Posterior cingulate gyrus (tissue), 11 donors: ENCODE measurements around the gene CDC14B.
"Not testable (repeated sequence)": the region's sequence is repeated elsewhere in the genome, so short reads cannot be mapped to it uniquely, and the experiment has no call there.

Experiments
- DNase-seq, 10 donors: peaks; one replicate each; pipeline versions ENCODE4 v3.0.0 to v3.0.0-alpha.2; 2020 to 2021; ENCODE audit warnings: mixed read lengths in 3 of 10
- intact Hi-C: fragments of 100-400 bp; cut with DNase I; formaldehyde crosslinking; loops from one replicate; pipeline ENCODE4 v1.15.1; 2023

CDC14B gene

DNA sequence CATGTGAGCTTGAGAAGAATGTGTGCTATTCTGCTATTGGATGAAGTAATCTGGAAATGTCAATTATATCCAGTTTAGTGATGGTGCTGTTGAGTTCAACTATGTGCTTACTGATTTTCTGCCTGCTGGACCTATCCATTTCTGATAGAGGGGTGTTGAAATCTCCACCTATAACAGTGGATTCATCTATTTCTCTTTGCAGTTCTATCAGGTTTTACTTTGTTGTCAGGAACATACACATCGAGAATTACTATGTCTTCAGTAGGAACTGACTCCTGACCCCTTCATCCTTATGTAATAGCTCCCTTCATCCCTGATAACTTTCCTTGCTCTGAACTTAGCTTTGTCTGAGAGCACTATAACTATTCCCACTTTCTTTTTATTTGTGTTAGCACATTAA, 16.7 kb upstream of the CDC14B start:
- intact Hi-C loops, result no loop called here

DNA sequence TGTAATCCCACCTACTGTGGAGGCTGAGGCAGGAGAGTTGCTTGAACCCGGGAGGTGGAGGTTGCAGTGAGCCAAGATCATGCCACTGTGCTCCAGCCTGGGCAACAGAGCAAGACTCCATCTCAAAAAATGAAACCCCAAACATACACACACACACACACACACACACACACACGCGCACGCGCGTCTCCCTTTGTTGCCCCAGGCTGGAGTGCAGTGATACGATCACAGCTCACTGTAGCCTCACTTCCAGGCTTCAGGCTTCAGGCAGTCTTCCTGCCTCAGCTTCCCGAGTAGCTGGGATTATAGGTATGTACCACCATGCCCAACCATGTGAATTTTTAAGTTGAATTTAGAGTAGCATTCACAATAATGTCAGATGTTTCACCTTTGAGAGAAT, 13.9 kb upstream of the CDC14B start:
- DNase-seq, intact Hi-C loops: not testable (repeated sequence)

More for the DNA sequence above, 16.7 kb upstream of the CDC14B start:
- DNase-seq, result no peak

DNA sequence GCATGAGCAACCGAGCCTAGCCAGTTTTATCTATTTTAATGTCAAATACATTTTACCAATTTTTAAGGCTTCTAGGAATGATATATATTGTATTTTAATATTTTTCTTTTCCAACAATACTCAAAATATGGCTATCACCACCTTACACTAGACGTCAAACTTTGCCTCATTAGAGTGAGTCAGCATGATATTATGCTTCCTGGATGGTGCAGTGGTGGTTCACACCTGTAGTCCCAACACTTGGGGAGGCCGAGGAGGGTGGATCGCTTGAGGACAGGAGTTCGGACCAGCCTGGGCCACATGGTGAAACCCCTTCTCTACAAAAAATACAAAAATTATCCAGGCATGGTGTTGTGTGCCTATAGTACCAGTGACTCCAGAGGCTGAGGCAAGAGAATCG, 7.3 kb upstream of the CDC14B start:
- no peak for DNase-seq
- intact Hi-C loops, result no loop called here

DNA sequence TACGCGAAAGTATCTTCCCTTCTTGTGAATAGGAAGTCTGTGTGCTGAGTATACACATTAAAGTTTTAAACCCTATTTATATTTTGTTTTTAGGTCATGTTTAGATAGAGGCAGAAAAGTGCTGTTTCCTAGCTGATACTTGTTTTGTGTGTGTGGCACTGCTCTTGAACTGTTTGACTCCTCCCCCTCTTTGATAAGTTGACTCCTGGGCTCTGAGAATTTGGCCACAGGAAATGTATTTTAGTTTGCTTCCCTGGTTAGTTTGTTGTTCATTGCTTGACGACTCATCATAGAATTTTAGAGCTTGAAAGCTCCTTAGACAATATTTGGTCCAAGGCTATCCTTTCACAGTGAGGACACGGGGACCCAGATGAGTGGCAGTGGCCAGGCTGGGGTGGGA, 2.0 kb upstream of the CDC14B start:
- intact Hi-C loops, result no loop called here
- DNase-seq, result no peak

DNA sequence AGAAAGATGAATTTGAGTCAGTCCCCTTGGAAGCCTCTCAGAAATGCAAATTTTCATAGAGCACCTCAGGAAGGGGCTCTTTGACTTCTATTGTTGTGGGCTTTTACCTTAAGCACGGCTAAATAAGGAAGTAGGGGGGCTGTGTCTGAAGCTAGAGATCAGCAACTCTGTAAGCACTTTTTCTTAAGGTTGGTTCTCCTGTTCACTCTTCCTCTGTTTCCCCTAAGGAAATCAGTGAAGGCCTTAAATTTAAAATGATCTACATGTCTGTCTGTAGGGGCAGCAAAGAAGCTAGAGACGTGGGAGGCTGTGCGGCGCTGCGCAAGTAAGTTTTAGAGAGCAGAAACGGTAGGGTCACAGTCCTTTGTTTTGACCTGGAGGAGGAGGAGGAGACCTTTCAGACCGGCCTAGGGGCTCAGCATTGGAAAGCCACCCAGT, 1.2 kb upstream of the CDC14B start:
- DNase-seq, result no peak
- intact Hi-C loops, result no loop called here

DNA sequence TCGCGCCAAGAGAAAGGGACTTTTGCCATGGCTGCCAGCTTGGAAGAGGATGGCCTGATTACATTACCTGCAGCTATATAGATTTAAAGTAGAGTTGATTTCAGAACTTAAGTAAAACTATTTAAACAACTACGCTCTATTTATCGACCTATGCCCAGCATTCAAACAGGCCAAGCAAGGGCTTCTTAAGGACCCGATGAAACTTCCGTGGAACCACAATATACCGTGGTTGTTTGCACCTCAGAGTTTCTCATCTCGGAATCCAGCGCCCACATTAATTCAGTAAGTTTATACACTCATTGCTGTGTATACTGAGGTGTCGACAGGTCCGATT, 505 bp upstream of the CDC14B start:
- intact Hi-C loops, result no loop called here
- no peak for DNase-seq

DNA sequence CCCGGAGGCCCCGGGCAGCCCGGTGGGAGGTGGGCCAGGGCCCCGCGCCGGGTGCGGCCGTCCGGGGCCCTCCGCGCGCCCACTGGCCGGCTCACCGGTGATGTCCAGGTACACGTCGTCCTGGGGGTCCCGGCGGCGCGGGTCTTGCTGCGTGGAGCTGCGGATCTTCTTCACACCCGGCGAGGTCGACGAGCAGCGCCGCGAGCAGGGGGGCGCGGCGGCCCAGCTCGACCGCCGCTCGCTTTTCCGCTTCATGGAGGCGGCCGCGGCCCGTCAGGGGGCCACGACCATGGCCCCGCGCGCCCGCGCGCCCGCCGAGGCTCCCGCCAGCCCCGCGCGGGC, 548 bp downstream of the CDC14B start:
- intact Hi-C loops, result loop anchor here (1.0 to 10.0 kb wide), 4 partner anchors 36 to 169 kb away; partner anchors contain the start of genes HABP4 and PRXL2C
- DNase-seq, result peak in 2 of 10 donors; percentile 64 to 82

DNA sequence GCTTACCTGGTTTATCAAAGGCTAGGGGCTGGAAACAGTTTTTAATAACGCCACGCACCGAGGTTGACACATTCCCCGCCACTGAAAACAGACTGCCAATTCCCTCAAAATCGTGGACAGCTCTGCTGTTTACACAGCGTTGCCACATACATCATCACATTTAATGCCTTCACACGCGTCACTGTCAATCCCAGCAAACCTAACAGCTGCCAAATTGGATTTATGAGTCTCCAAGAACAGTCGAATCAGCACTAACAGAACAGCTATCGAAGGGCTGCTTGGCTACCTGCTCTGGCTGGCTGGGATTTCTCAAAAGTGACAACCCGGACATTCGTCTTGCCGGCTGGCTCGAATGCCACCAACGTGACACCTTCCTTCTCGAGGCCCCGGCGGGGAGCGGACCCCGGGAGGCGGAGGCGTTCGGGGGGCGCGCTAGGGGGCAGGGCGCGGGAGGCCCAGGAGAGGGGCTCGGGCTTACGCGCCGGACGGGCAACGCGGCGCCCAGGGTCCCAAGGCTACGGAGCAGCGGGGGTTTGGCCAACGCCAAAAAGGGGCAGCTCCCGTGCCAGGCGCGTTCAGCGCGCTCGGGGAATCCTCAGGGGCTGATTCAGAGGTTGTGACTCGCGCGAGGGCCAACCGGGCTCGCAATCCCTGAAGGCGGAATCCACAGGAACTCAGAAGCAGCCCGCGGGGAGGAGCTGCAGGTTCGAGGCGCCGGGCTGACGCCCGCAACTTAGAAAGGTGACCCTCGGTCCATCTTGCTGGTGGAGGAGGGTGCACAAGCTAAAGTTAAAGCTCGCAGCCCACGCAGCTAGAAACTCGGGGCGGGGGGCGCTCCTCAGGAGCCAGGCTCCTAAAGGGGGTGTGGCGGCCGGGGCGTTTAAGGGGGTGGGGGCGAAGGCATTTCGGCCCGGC, 1.2 kb downstream of the CDC14B start:
- intact Hi-C loops, result loop anchor here (1.0 to 10.0 kb wide), 4 partner anchors 36 to 168 kb away; partner anchors contain the start of genes HABP4 and PRXL2C
- peak in 8 of 10 donors; percentile 24 to 90 (median 48) for DNase-seq

DNA sequence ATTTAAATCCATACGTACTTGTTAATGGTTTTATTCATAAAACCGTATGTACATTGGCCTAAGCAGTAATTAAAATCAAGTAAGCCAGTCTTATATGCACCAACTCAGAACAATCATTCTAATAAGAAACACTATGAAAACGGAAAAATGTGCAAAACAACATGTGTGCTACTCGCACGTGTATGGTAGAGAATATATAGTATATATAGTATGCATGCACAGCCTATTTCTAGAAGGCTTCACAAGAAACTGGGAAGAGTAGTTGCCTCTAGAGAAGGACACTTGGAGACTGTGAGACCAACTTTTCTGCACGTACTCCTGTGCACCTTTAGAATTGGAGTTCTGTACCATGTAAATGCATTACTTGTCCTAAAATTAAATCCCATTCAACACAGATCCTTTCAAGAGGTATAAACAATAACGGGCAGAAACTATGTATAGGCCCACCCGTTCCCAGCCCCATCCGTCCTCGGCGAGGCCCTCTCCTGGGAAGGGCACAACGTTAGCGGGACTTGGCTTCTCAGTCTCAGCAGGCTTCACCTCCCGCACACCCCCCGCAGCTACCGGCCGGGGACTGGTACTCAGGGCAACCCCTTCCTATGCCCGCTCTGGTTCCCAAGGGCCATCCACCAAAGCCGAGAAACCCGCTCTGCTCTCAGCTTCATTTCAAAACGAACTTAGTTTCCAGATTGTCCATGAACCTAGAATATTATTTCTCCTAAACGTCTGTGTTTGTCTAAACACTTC, 2.0 kb downstream of the CDC14B start:
- intact Hi-C loops, result loop anchor here (2.0 to 10.0 kb wide), 3 partner anchors 37 to 113 kb away; partner anchors contain the start of gene PRXL2C
- peak in 8 of 10 donors; percentile 23 to 85 (median 49) for DNase-seq

DNA sequence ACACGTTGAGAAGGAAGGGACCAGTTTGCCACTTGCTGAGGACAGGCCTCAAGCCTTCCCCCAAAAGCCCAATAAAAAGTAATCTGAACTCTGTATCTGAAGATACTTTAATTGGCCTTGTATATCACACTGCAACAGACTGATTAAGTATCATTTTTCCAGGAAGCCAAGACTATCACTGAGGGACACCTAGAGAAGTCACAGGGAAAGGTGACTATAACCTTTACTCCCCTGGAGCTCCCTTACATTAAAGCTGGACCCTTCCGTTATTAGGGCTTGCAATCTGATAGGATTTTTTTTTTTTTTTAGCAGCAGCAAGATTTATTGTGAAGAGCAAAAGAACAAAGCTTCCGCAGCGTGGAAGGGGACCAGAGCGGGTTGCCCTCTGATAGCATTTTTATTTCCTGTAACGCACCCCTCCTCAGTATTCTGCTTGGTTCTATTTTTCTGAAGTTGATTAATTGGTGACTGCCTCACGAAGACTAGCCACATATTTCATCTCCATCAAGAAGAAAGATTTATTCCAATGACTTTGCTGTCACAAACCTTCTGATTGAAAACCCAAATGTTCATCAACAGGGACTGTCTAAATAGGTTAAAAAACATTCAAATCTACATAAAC, 2.7 kb downstream of the CDC14B start:
- intact Hi-C loops, result loop anchor here (10.0 kb wide), 1 partner anchor 112 kb away; no protein-coding TSS in a partner anchor
- DNase-seq, result no peak

DNA sequence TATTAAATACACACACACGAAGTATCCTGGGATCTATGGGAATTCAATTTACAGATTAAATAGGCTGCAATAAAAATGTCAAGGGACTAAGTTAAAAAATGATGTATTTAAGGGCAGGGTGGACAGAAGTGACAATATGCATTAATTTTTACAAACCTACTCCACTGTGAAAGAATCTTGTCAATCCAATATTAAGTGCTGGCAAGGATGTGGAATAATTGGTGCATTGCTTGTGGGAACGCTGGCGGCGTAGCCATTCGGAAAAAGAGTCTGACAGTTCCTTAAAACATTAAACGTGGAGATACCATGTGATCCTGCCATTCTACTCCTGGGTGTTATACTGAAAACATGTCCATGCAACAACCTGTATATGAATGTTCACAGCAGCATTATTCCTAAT, 4.2 kb downstream of the CDC14B start:
- no peak for DNase-seq
- intact Hi-C loops, result loop anchor here (10.0 kb wide), 1 partner anchor 111 kb away; no protein-coding TSS in a partner anchor

DNA sequence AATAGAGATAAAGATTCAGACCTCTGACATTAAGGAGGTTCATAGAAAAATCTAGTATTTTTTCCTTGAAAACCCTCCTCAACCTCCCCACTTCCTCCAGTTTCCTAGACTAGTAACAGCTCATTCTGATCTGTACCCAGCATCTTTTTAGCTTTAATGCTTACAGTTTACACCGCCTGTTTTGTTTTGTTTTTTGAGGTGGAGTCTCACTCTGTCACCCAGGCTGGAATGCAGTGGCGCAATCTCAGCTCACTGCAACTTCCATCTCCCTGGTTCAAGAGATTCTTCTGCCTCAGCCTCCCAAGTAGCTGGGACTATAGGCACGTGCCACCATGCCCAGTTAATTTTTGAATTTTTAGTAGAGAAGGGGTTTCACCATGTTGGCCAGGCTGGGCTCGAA, 5.0 kb downstream of the CDC14B start:
- intact Hi-C loops, result loop anchor here (10.0 kb wide), 1 partner anchor 110 kb away; no protein-coding TSS in a partner anchor
- DNase-seq, result not testable (repeated sequence)

DNA sequence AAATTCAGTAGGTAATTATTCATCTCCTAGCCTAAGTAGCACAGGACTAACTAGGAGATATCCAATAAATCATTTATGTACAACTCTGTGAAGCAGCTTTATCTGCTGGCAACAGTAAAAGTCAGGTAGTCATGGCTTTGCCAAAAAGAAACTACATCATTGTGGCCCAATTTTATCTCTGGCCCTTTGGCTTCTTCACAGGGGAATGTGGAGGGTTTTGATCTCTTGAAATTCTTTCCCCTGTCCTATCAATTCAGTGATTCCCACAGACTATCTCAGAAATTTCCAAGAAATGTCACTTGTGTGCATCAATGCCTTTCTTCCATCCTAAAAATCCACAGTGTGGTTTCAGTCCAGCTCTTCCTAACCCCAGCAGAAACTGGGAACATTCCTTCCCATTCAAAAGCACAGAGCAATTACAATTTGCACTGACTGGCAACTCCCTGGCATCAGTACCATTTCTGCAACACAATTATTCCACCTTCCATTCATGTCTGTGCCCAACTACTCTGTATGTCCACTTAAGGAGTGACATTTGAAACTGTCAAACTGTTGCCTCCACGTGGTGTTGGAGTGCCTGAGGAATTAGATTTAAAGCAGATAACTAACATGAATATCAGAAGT, 6.6 kb downstream of the CDC14B start:
- intact Hi-C loops, result loop anchor here (10.0 kb wide), 1 partner anchor 108 kb away; no protein-coding TSS in a partner anchor
- no peak for DNase-seq

DNA sequence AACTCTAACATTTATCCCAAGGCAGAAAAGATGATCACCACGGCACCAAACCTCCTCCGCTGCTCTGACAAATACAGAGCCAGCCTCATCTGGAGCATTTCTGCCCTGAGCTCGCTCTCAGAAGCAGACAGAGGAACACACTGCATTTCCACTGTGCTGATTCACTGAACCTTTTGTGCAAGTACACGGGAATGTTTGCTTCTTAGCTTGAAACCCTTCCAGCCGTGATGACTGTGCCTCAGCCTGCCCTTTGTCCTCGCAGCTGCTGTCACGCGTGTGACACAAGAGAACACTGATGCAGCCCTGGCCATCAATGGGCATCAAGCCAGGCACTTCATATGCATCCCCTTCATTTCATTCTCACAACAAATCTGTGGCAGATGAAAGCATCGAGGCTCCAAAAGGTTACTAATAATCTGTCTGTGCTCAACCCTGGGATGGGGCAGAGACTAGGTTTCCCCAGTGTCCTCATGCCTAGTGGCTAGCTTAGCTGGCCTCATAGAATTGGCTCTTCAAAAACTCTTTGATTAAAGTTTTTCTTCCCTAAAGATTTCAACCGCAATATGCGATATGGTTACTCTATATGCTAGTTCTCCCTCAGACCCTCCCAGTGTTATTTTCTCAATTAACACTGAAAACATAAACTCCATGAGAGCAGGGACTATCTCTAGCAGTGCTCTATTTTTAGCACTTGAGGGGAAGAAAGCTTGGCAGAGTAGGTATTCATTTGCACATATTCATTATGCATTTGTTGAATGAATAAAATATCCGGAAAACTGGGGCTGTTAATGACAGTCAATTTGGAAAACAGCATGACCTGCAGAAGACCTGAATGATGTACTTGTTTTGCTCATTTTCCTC, 7.3 kb downstream of the CDC14B start:
- intact Hi-C loops, result loop anchor here (10.0 kb wide), 1 partner anchor 108 kb away; no protein-coding TSS in a partner anchor
- peak; percentile 62 to 97 (median 80) for DNase-seq

DNA sequence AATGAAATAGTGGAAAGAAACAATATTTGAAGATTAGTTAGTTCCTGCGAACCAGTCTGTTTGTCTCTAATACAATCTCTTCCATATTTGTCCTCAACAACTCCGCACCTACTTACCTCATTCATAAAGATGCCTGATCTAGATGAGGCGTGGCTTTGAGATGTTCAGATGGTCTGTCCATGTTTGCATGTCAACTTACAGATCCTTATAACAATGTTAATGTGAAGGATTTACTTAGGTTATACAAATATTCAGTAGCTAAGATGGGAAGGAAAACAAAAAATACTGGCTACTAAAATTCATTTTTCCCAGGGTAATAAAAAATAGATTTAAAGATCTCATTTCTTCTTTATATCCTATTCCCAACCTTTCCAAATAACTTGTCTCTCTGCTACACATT, 8.3 kb downstream of the CDC14B start:
- no peak for DNase-seq
- intact Hi-C loops, result loop anchor here (2.0 to 10.0 kb wide), 2 partner anchors 43 to 107 kb away; no protein-coding TSS in a partner anchor

DNA sequence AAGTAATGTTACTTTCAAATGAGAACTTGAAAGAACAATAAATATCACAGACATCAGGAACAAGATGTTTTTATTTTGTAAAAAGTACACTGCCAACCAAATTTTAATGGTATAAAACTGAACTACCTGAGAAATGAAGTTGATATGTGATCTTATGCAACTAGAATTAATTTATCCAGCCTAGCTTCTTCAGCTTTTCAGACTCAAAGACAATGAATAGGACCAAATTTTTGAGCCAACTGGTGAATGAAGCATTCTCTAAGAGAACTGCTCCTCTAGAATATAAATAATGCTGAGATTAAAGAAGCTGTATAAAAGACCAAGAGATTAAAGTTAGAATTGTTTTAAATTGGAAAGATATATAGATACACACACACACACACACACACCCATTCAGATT, 9.9 kb downstream of the CDC14B start:
- no peak for DNase-seq
- intact Hi-C loops, result loop anchor here (2.0 to 10.0 kb wide), 2 partner anchors 41 to 105 kb away; no protein-coding TSS in a partner anchor

DNA sequence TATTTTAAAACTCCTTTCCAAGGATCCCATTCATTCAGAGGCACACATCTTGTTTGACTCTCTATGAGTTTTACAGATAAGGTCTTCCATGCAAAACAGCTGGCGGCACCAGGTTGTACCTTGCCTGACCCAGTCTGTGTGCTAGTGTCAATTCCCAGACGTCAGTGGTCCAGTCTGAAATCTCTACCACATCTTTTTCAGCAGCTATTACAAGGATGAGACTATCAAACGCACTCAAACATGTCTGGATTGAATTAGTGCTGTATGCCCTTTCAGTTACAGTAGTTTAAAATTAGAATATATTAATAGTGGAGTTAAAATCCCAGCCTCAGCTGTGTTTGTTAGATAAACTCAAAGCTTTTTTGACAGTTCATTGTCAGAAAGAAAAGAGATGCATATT, 11.7 kb downstream of the CDC14B start:
- peak in 1 of 10 donors; percentile 47 for DNase-seq
- intact Hi-C loops, result no loop called here

DNA sequence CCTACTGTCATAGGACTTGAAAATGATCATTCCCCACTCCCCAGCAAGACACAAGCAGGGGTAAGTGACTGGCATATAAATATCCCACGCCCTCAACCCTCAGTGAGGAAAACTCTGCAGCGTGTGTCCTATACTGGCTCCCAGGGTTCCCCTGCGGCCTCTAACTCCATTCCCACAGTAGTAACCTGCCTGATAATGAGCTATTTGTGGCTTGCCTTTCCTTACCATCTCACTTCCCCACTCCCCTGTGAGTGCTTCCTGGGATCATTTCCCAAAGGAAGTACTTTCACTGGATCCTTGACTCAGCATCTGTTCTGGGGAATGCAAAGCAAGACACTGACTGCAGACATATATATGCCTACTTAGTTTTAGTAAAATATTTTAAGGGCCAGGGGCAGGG, 14.3 kb downstream of the CDC14B start:
- DNase-seq, result no peak
- intact Hi-C loops, result no loop called here

DNA sequence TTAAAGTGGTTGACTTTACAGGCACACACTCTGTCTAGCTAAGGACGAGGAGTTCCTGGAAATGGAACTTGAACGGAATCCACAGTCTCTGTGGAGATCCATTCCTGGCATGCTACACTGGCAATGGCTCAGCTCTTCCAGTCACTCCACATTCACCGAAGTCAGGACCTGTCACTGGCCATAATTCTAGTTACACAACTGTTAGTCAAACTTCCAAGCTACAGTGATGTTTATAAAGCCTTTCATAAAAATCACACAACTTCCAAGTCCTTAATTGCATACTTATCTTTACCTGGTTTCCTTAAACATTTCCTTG, 15.7 kb downstream of the CDC14B start:
- intact Hi-C loops, result no loop called here
- DNase-seq, result no peak
